Activated CD4-positive, CD25-positive, alpha-beta regulatory T cell treated with anti-CD3 and anti-CD28 coated beads, Interleukin-2, amount 50 U/mL, for 24 hours (primary cell): ENCODE data around the gene TET1.
A peak's percentile ranks its signal among the peaks of the same experiment; 100 is the strongest.
"Not testable (repeated sequence)": the region's sequence is repeated elsewhere in the genome, so short reads cannot be mapped to it uniquely, and the experiment has no call there.

ENCODE experiments used
- ATAC-seq, 2 donors: fragments of 150-1000 bp; cut with Tn5 transposase; one replicate each; pipeline ENCODE4 v1.10.0; 2021; ENCODE audit warnings: mild to moderate bottlenecking in 1 of 2, moderate library complexity in 1 of 2

Gene TET1

GRCh38 chr10:68564712-68565111 is 4.6 kb downstream of the TET1 start:
- ATAC-seq: no peak

- ATAC-seq: no peak
These were observed 5.5 kb downstream of the TET1 start for GRCh38 chr10:68565658-68566057.

- ATAC-seq: no peak
These were observed 6.2 kb downstream of the TET1 start for GRCh38 chr10:68566351-68566750.

- no peak for ATAC-seq
These were observed 6.8 kb downstream of the TET1 start for GRCh38 chr10:68566955-68567354.

- ATAC-seq: no peak
These were observed 12.0 kb downstream of the TET1 start for GRCh38 chr10:68572151-68572550.

GRCh38 chr10:68574051-68574450 is 13.9 kb downstream of the TET1 start:
- ATAC-seq: no peak

GRCh38 chr10:68576118-68576517 is 16.0 kb downstream of the TET1 start:
- no peak for ATAC-seq

- no peak for ATAC-seq
These were observed 18.8 kb downstream of the TET1 start for GRCh38 chr10:68578974-68579373.

GRCh38 chr10:68584187-68584586 is 24.1 kb downstream of the TET1 start:
- not testable (repeated sequence) for ATAC-seq

- no peak for ATAC-seq
These were observed 26.6 kb downstream of the TET1 start for GRCh38 chr10:68586606-68587305.

- no peak for ATAC-seq
These were observed 34.3 kb downstream of the TET1 start for GRCh38 chr10:68594405-68594804.

- no peak for ATAC-seq
These were observed 35.4 kb downstream of the TET1 start for GRCh38 chr10:68595513-68595912.

GRCh38 chr10:68597407-68597806 is 37.3 kb downstream of the TET1 start:
- ATAC-seq: no peak

GRCh38 chr10:68598978-68599770 is 39.0 kb downstream of the TET1 start:
- no peak for ATAC-seq

GRCh38 chr10:68599771-68600040 is 39.6 kb downstream of the TET1 start:
- ATAC-seq: no peak

- ATAC-seq: peak; percentile 83 to 88
These were observed 40.1 kb downstream of the TET1 start for GRCh38 chr10:68600041-68600778.

GRCh38 chr10:68601501-68602265 is 41.5 kb downstream of the TET1 start:
- ATAC-seq: no peak

- no peak for ATAC-seq
These were observed 42.3 kb downstream of the TET1 start for GRCh38 chr10:68602434-68602833.

GRCh38 chr10:68603766-68604165 is 43.6 kb downstream of the TET1 start:
- ATAC-seq: no peak

- no peak for ATAC-seq
These were observed 44.3 kb downstream of the TET1 start for GRCh38 chr10:68604441-68604840.

- ATAC-seq: no peak
These were observed 46.8 kb downstream of the TET1 start for GRCh38 chr10:68606918-68607317.

- not testable (repeated sequence) for ATAC-seq
These were observed 49.9 kb downstream of the TET1 start for GRCh38 chr10:68610023-68610422.

- no peak for ATAC-seq
These were observed 51.1 kb downstream of the TET1 start for GRCh38 chr10:68611227-68611626.
